Activated naive CD8-positive, alpha-beta T cell treated with anti-CD3 and anti-CD28 coated beads for 36 hours (primary cell): Measurements from ENCODE around the gene MIR17HG. TPM values are rescaled to one million over a fixed set of nuclear protein-coding genes. Genes with fewer than 3 reads are reported as not detected.

Source experiments
- DNase-seq: peaks from one replicate; pipeline ENCODE4 v3.0.0; 2021
- H3K27ac Mint-ChIP-seq: one replicate; pipeline ENCODE4 v1.8.0; 2022; ENCODE audit warnings: mild to moderate bottlenecking, moderate library complexity, mixed read lengths
- H3K27me3 Mint-ChIP-seq: one replicate; pipeline ENCODE4 v1.8.0; 2022; ENCODE audit warnings: mild to moderate bottlenecking, mixed read lengths
- H3K36me3 Mint-ChIP-seq: one replicate; pipeline ENCODE4 v1.8.0; 2021; ENCODE audit warnings: mild to moderate bottlenecking, mixed read lengths
- H3K4me1 Mint-ChIP-seq: one replicate; pipeline ENCODE4 v1.8.0; 2021; ENCODE audit warnings: mixed read lengths
- H3K4me3 Mint-ChIP-seq: one replicate; pipeline ENCODE4 v1.8.0; 2022; ENCODE audit warnings: mild to moderate bottlenecking, moderate library complexity, mixed read lengths
- H3K9me3 Mint-ChIP-seq: one replicate; pipeline ENCODE4 v1.8.0; 2022; ENCODE audit warnings: mixed read lengths
- total RNA-seq, 2 experiments: library from RNA; stranded (reverse); gene quantifications; one replicate each; pipeline ENCODE4 v1.2.3, GENCODE V29; 2021

MIR17HG gene
- total RNA-seq, 2 experiments from 2014 or later: 26.4 to 30.0 TPM

DNA sequence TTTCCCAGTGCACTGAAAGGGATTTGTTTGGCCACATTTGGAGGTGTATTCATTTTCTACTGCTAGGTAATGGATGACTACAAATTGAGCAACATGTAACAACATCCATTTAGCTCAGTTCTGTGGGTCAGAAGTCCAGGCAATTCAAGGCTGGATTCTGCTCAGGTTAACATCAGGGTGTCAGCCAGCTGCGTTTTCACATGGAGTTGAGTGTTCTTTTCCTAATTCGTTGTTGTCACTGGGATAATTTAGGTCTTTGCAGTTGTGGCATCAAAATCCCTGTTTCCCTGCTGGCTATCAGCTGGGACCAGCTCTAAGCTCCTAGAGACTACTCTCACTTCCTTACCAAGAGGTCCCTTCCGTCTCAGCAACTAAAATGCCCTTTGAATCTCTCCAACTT lies 25.4 kb downstream of the MIR17HG start:
- peaks cover 7% of the 10 kb centered on the region for H3K27me3 Mint-ChIP-seq
- no peaks in the 10 kb centered on the region for H3K36me3 Mint-ChIP-seq
- no peak overlapping the region for H3K4me3 Mint-ChIP-seq
- H3K27ac Mint-ChIP-seq: no peak overlapping the region
- DNase-seq: no peak
- peaks cover 25% of the 10 kb centered on the region for H3K4me1 Mint-ChIP-seq
- no peaks in the 10 kb centered on the region for H3K9me3 Mint-ChIP-seq

DNA sequence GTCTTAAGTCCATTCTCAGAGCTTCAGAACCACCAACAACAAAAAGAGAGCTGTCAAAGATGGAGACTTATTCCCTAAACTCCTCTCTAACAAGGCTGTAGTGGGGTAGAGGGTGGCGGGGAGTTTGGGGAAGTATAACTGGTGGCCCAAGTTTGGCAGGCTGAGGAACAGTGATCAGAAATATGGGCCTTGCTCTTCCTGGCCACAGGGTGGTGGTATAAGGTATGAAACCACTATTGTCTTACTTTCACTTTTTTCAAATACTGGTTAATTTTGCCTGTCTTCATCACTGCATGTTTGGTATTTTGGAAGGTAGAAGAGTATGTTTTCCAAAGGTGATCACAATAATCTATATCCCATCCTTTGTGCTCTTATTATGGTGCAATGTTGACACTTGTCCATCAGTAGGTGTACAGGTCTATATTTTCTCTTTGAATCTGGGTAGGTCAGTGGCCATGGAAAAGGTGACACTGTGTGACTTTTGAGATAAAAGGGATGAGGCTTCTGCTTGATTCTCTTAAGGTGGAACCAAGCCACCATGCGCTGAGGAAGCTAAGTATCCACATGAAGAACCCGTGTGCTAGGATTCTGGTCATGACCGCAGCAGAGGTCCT lies 27.7 kb downstream of the MIR17HG start:
- no peaks in the 10 kb centered on the region for H3K9me3 Mint-ChIP-seq
- DNase-seq: no peak
- H3K27me3 Mint-ChIP-seq: peaks cover 7% of the 10 kb centered on the region
- H3K4me1 Mint-ChIP-seq: peaks cover 8% of the 10 kb centered on the region
- H3K4me3 Mint-ChIP-seq: no peak overlapping the region
- H3K27ac Mint-ChIP-seq: no peak overlapping the region
- no peaks in the 10 kb centered on the region for H3K36me3 Mint-ChIP-seq

DNA sequence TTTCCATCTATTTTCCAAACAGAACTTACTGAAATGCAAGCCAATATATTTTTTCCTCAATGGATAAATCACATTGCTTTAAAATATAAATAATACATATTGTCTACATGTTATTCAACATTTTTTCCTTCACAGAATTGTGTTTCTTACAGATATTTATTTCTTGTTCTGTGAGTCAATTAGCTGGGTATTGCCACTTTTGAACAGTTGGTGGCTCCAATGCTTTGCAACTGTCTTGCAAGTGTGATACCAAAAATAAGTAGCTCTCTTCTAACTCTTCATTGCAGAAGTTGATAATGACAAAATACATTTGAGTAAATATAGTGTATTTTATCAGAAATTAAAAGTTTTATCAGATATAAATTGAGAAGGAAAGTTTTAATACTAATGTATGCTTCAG lies 33.9 kb downstream of the MIR17HG start:
- Mint-ChIP-seq H3K27ac (no peak overlapping the region), H3K36me3 (no peaks in the 10 kb centered on the region), H3K4me3 (no peak overlapping the region), H3K27me3 (peaks cover 9% of the 10 kb centered on the region), H3K9me3 (no peaks in the 10 kb centered on the region), H3K4me1 (no peaks in the 10 kb centered on the region)
- DNase-seq: no peak

DNA sequence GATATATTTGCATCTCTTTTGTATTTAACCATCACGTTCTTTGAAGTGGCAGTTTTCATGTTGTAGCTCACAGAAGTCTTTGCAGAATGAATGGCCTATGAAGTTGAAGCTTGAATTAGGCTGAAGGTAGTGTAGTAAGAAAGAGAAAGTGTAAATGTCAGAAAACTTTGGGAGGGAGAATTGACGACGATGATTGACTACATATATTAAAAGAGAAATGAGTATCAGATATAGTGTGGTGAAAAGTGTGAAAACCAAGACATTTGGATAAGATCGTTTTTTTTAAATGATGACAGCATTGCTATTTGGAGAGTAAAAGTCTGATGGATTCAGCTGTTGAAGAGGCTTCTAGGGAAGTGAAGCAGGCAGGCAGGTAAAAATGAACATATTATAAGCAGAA lies 36.3 kb downstream of the MIR17HG start:
- Mint-ChIP-seq H3K27ac (no peak overlapping the region), H3K4me1 (no peaks in the 10 kb centered on the region)
- no peak for DNase-seq

DNA sequence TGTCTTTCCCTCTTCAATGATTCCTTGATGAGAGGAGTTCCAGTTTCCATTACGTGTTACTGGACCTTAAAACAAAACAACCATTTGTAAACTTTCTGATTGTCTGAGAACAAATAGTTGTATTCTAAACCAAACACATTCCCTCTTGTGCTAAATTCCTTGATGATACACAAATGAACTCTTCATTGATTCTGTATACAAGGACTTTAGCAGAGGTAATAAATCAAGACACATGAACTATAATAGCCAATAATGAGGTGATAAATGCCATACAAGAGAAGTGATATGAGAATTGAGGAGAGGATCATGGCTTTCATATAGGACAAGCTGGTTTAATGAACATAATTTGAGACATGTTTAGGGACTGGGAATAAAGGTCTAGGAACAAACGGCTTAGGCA lies 37.4 kb downstream of the MIR17HG start:
- Mint-ChIP-seq H3K4me3 (no peak overlapping the region), H3K27me3 (peaks cover 24% of the 10 kb centered on the region), H3K36me3 (no peaks in the 10 kb centered on the region), H3K27ac (no peak overlapping the region), H3K9me3 (no peaks in the 10 kb centered on the region), H3K4me1 (no peaks in the 10 kb centered on the region)
- DNase-seq: no peak

More for the DNA sequence above, 36.3 kb downstream of the MIR17HG start:
- no peak overlapping the region for H3K4me3 Mint-ChIP-seq
- peaks cover 17% of the 10 kb centered on the region for H3K27me3 Mint-ChIP-seq
- no peaks in the 10 kb centered on the region for H3K36me3 Mint-ChIP-seq
- no peaks in the 10 kb centered on the region for H3K9me3 Mint-ChIP-seq

DNA sequence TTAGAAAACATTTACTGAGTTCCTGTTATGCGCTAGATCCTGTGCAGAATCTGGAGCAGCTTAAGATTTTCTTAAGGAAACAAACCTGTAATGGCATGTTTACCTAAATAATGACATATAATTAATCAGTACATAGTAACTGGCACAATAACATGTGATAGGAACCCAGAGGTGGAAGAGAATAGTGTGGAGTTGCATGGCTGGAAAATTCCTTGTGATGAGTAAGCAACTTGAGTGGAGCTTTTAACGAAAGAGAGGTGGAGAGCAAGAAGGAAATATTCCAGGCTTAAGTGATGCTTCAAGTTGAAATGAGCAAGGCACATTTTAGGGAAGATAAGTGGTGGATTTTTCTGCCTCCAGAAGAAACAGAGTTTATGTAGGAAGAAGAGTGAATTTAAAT lies 41.7 kb downstream of the MIR17HG start:
- Mint-ChIP-seq H3K4me3 (no peak overlapping the region), H3K9me3 (no peaks in the 10 kb centered on the region), H3K4me1 (no peaks in the 10 kb centered on the region), H3K27ac (no peak overlapping the region), H3K27me3 (peaks cover 43% of the 10 kb centered on the region), H3K36me3 (no peaks in the 10 kb centered on the region)
- DNase-seq: no peak

DNA sequence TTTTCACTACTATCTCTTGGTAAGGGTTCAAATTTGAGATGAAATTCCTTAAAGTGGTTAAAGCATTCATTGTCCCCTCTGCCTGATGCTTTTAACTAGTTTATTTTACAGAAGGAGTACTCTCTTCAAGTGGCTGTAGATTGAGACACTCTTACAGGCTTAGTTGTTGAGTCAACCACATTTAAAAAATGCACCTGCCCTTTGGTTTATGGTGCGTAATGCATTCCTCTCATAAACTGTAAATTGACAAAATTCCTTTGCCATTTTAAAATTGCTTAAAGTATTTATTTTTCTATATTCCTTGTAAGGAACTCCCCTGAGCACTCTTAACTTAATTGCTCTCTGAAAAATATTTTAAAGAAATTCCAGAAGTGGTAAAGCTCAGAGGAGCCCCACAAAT lies 50.1 kb downstream of the MIR17HG start:
- peaks cover 76% of the 10 kb centered on the region for H3K27me3 Mint-ChIP-seq
- no peaks in the 10 kb centered on the region for H3K9me3 Mint-ChIP-seq
- no peak for DNase-seq
- no peak overlapping the region for H3K4me3 Mint-ChIP-seq
- no peak overlapping the region for H3K27ac Mint-ChIP-seq
- H3K36me3 Mint-ChIP-seq: no peaks in the 10 kb centered on the region
- H3K4me1 Mint-ChIP-seq: peaks cover 12% of the 10 kb centered on the region

DNA sequence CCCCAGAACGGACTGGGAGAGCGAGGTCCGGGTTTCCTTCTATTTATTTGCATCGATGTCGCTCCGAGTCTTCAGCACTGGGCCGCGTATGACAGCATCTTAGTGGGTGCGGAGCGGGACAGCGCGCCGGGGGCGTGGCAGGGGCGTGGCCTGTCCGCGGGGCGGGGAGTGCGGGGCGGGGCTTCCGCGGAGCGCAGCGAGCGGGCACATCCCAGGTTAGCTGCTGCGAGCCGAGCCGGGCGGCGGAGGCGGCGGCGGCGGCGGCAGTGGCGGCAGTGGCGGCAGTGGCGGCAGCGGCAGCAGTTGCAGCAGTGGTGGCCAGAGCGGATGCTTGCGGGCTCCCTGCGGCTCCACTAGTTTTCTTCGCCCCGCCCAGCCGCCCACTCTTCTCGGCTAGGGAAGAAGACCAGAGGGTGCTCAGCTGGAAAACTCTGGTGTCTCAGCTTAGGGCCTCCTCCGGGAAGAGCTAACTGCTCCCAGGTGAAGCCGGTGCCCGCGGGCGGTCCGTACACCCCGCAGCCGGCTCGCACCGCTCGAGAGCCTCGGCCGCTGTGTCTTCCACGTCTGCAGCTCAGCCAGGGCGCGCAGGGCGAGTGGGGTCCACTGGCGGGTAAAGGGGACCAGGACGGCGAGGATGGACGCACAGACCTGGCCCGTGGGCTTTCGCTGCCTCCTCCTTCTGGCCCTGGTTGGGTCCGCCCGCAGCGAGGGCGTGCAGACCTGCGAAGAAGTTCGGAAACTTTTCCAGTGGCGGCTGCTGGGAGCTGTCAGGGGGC lies 51.1 kb downstream of the MIR17HG start, which contains the start of gene GPC5:
TSS of gene GPC5 (plus strand) at position 209 of the 776 bp plus-strand sequence.
- Mint-ChIP-seq H3K27me3 (peaks cover 76% of the 10 kb centered on the region), H3K4me3 (peak within 1 kb of the TSS; percentile 75), H3K36me3 (no peaks in the 10 kb centered on the region), H3K27ac (no peak within 1 kb of the TSS), H3K9me3 (no peaks in the 10 kb centered on the region), H3K4me1 (peaks cover 12% of the 10 kb centered on the region)
- DNase-seq: peak; percentile 83

DNA sequence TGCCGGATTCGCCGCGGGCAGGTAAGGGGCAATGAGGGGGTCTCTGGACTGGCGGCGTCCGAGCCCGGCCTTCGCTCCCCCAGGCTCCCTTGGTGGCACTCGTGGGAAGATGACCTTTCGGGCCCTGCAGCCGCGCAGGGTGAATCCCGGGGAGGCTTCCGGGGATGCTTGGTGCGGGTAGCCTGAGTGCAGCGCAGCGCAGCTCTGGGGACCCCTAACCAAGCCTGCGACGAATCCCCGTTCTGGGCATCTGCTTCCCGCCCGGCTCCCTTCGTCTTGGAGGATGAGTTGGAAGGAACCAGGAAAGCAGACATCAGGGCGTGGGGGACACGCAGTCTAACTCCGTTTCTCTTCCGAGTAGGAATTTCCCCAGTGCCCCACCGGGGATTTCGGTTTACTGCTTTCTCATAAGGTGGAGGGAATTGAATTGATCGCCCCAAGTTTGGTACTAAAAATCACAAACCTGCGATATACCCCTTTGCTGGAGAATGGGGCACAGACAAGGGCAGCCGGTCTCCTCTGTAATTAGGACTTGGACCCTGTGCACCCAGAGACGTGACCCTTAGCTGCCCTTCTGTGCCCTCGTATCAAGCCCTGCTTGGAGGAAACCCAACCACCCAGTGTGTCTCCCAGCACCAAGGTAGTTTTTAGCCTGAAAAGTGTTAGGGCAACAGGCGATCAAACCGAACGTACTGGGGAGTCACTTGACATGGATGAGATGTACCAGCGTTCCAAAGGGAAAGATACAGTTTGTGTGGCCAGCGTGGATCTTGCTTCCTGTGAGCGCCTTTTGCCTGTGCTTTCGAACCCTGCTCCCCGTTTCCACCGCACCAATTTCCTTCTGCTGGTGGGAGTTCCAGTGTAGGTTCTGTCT lies 51.9 kb downstream of the MIR17HG start:
- no peak overlapping the region for H3K27ac Mint-ChIP-seq
- DNase-seq: peak; percentile 8
- no peaks in the 10 kb centered on the region for H3K36me3 Mint-ChIP-seq
- H3K9me3 Mint-ChIP-seq: no peaks in the 10 kb centered on the region
- H3K27me3 Mint-ChIP-seq: peaks cover 68% of the 10 kb centered on the region
- H3K4me3 Mint-ChIP-seq: peak overlapping the region; percentile 65
- peaks cover 12% of the 10 kb centered on the region for H3K4me1 Mint-ChIP-seq

DNA sequence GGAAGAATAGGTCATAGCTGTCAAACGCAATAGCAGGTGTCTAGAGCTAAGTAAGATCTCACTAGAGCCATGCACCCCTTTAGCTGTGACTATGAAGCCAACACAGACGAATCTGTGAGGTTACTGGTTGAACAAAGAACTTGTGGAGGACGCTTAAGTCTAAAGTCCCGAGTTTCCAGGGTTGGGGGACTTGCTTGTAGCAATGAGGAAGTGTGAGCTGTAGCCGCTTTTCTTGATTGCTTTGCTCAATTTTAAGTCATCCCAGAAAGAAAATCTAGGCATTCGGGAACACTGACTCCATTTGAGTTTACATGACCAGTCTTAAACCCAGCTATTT lies 52.5 kb downstream of the MIR17HG start:
- Mint-ChIP-seq H3K9me3 (no peaks in the 10 kb centered on the region), H3K4me3 (no peak overlapping the region), H3K36me3 (no peaks in the 10 kb centered on the region), H3K4me1 (peaks cover 12% of the 10 kb centered on the region), H3K27ac (no peak overlapping the region), H3K27me3 (peaks cover 62% of the 10 kb centered on the region)
- no peak for DNase-seq

DNA sequence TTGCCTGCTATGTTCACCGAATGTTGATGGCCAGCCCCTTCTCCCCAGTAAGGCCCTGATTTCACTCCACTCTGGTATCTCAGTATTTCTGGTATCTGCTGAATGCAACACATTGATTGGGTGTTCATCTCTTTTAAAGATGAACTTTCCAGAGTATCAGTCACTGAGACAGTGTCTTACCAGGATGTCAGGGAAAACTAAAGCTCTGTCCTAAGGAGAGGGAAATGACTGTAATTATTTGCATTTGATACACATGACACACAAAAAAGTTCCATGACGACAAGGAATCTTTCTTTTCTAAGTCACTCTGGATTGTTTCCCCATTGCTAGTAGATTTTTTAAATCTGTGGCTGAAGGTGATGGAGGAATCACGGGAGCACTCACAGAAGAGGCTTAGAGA lies 53.2 kb downstream of the MIR17HG start:
- no peak overlapping the region for H3K4me3 Mint-ChIP-seq
- peaks cover 12% of the 10 kb centered on the region for H3K4me1 Mint-ChIP-seq
- H3K36me3 Mint-ChIP-seq: no peaks in the 10 kb centered on the region
- no peak overlapping the region for H3K27ac Mint-ChIP-seq
- H3K27me3 Mint-ChIP-seq: peaks cover 55% of the 10 kb centered on the region
- DNase-seq: no peak
- no peaks in the 10 kb centered on the region for H3K9me3 Mint-ChIP-seq

DNA sequence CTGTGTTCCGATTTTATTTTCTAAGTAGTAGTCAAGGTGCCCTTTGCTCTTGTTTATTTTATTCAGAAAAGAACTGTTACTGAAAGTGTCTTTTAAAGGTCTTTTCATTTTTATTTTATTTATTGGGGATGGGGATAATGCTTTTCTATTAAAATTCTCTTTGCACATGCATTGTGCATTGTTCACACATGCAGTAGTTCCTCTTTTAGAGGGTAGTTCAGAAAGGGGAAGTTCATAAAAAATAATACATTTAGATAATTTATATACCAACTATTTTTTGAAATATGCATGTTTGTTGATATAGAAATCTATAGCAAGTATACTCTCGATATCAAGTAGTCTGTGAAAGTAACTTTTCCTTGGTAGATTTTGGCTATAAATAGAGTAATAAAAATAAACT lies 54.4 kb downstream of the MIR17HG start:
- no peak overlapping the region for H3K4me3 Mint-ChIP-seq
- no peaks in the 10 kb centered on the region for H3K36me3 Mint-ChIP-seq
- H3K27ac Mint-ChIP-seq: no peak overlapping the region
- H3K9me3 Mint-ChIP-seq: peaks cover 2% of the 10 kb centered on the region
- peaks cover 12% of the 10 kb centered on the region for H3K4me1 Mint-ChIP-seq
- no peak for DNase-seq
- peaks cover 44% of the 10 kb centered on the region for H3K27me3 Mint-ChIP-seq
